ENCODE results near the gene C5orf34.
"Not testable (repeated sequence)": the region's sequence is repeated elsewhere in the genome, so short reads cannot be mapped to it uniquely, and the experiment has no call there.

C5orf34 gene

DNA sequence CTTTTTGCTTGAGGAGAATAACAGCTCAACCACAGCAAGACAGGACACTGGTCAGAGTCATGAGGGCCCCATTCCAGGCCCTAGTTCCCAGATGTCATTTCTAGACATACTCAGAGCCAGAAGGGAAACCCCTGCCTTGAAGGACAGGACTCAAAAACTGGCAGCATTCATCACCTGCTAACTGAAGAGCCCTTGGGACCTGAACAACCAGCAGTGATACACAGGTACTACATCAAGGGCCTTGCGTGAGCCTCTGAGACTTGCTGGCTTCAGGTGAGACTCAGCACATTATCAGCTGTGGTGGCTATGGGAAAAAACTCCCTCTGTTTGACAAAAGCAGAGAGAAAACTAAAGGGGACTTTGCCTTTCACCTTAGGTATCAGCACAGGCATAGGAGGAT lies 53.9 kb downstream of the C5orf34 start:
- DNase-seq, result no peak
- intact Hi-C loops (cut with DNase I), result no loop called here

DNA sequence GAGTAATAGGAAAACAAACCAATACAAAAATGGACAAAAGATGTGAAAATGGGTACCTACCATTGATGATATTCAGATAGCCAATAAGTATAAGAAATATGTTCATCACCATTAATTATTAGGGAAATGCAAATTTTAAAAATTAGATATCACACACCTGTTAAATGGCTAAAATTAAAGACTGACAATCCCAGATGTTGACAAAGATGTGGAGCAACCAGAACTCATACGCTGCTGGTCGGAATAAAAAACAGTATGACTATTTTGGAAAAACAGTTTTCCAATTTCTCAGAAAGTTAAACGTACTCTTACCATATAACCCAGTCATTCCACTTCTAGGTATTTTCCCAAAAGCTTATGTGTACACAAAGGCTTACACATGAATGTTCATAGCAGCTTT lies 58.4 kb downstream of the C5orf34 start:
- no peak for DNase-seq
- intact Hi-C loops (cut with DNase I), result no loop called here

DNA sequence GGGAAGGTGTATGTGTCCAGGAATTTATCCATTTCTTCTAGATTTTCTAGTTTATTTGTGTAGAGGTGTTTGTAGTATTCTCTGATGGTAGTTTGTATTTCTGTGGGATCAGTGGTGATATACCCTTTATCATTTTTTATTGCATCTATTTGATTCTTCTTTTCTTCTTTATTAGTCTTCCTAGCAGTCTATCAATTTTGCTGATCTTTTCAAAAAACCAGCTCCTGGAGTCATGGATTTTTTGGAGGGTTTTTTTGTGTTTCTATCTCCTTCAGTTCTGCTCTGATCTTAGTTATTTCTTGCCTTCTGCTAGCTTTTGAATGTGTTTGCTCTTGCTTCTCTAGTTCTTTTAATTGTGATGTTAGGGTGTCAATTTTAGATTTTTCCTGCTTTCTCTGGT lies 73.4 kb downstream of the C5orf34 start:
- intact Hi-C loops (cut with DNase I); DNase-seq: not testable (repeated sequence)

GRCh38 chr5:43437062-43437660 lies 77.8 kb downstream of the C5orf34 start:
- intact Hi-C loops (cut with DNase I), result no loop called here
- no peak for DNase-seq
